Mesenchymal stem cell (in vitro differentiated cells and primary cell): ENCODE measurements around the gene EFCAB6.
A peak's percentile ranks its signal among the peaks of the same experiment; 100 is the strongest.

Source experiments
- DNase-seq: peaks from one replicate; pipeline ENCODE4 v3.0.0-alpha.2; 2013
- H2AFZ ChIP-seq: one replicate; pipeline ENCODE4 v1.6.1; 2013; ENCODE audit warnings: low read depth, mild to moderate bottlenecking, control low read depth, inconsistent platforms, low read length, moderate library complexity
- H2AK5ac ChIP-seq: 2 replicates; pipeline ENCODE4 v1.6.1; 2013; ENCODE audit warnings: low read length, moderate library complexity, mild to moderate bottlenecking, inconsistent platforms; ENCODE audit not compliant: severe bottlenecking
- H2BK120ac ChIP-seq: one replicate; pipeline ENCODE4 v1.6.1; 2013; ENCODE audit warnings: low read depth, mild to moderate bottlenecking, inconsistent platforms, low read length, moderate library complexity
- H2BK12ac ChIP-seq, 2 experiments: one replicate each; pipeline ENCODE4 v1.6.1; 2013; ENCODE audit warnings: inconsistent platforms in 2 of 2, low read length in 2 of 2, mild to moderate bottlenecking in 2 of 2, moderate library complexity in 2 of 2, control low read depth in 1 of 2
- H2BK15ac ChIP-seq: one replicate; pipeline ENCODE4 v1.6.1; 2013; ENCODE audit warnings: mild to moderate bottlenecking, low read depth, inconsistent platforms; ENCODE audit not compliant: poor library complexity, severe bottlenecking
- H2BK5ac ChIP-seq: 2 replicates; pipeline ENCODE4 v1.6.1; 2013; ENCODE audit warnings: low read depth, mild to moderate bottlenecking, low read length, control low read depth, inconsistent platforms; ENCODE audit not compliant: poor library complexity, severe bottlenecking
- H3K14ac ChIP-seq, 2 experiments: one replicate each; pipeline ENCODE4 v1.6.1; 2013; ENCODE audit warnings: inconsistent platforms in 2 of 2, low read length in 2 of 2, control low read depth in 1 of 2, mild to moderate bottlenecking in 1 of 2, moderate library complexity in 1 of 2
- H3K18ac ChIP-seq, 2 experiments: one replicate each; pipeline ENCODE4 v1.6.1; 2013; ENCODE audit warnings: inconsistent platforms in 2 of 2, low read length in 2 of 2, control low read depth in 1 of 2, low read depth in 1 of 2, mild to moderate bottlenecking in 1 of 2
- H3K23ac ChIP-seq, 2 experiments: one replicate each; pipeline ENCODE4 v1.6.1; 2013; ENCODE audit warnings: inconsistent platforms in 2 of 2, low read length in 2 of 2, mild to moderate bottlenecking in 2 of 2, moderate library complexity in 2 of 2, control low read depth in 1 of 2
- H3K27ac ChIP-seq: 2 replicates; pipeline ENCODE4 v1.5.1; 2013; ENCODE audit warnings: mild to moderate bottlenecking, moderate library complexity, low read length, control low read depth, inconsistent platforms; ENCODE audit not compliant: poor library complexity, severe bottlenecking
- H3K27me3 ChIP-seq, 2 experiments: 2 replicates each; pipeline versions ENCODE4 v1.6.1 to v1.7.0; 2013; ENCODE audit warnings: low read length in 2 of 2, mild to moderate bottlenecking in 2 of 2, moderate library complexity in 2 of 2, control low read depth in 1 of 2, inconsistent platforms in 1 of 2; ENCODE audit not compliant: control insufficient read depth in 1 of 2, insufficient read depth in 1 of 2
- H3K36me3 ChIP-seq, 2 experiments: 2 replicates each; pipeline versions ENCODE4 v1.6.1 to v1.7.0; 2013; ENCODE audit warnings: low read length in 2 of 2, control low read depth in 1 of 2, inconsistent platforms in 1 of 2, low read depth in 1 of 2, mild to moderate bottlenecking in 1 of 2; ENCODE audit not compliant: insufficient read depth in 2 of 2, control insufficient read depth in 1 of 2
- H3K4ac ChIP-seq, 2 experiments: one replicate each; pipeline ENCODE4 v1.6.1; 2013; ENCODE audit warnings: inconsistent platforms in 2 of 2, low read length in 2 of 2, mild to moderate bottlenecking in 2 of 2, moderate library complexity in 2 of 2, control low read depth in 1 of 2, low read depth in 1 of 2
- H3K4me1 ChIP-seq: 2 replicates; pipeline ENCODE4 v1.6.1; 2013; ENCODE audit warnings: low read depth, low read length, control low read depth; ENCODE audit not compliant: control insufficient read depth, insufficient read depth
- H3K4me2 ChIP-seq: 2 replicates; pipeline ENCODE4 v1.6.1; 2013; ENCODE audit warnings: low read length, mild to moderate bottlenecking, inconsistent platforms; ENCODE audit not compliant: poor library complexity, severe bottlenecking
- H3K4me3 ChIP-seq, 2 experiments: 2 replicates each; pipeline versions ENCODE4 v1.5.1 to v1.7.0; 2013; ENCODE audit warnings: low read length in 2 of 2, mild to moderate bottlenecking in 2 of 2, control low read depth in 1 of 2, low read depth in 1 of 2; ENCODE audit not compliant: insufficient read depth in 1 of 2
- H3K79me1 ChIP-seq: replicated peaks from 2 replicates; pipeline ENCODE4 v1.6.1; 2013; ENCODE audit warnings: mild to moderate bottlenecking, control low read depth, low read length, inconsistent platforms; ENCODE audit not compliant: poor library complexity, severe bottlenecking
- H3K9ac ChIP-seq: 2 replicates; pipeline ENCODE4 v1.7.0; 2013; ENCODE audit warnings: mild to moderate bottlenecking, low read length, moderate library complexity
- H3K9me3 ChIP-seq: 2 replicates; pipeline ENCODE4 v1.7.0; 2013; ENCODE audit warnings: mild to moderate bottlenecking, low read length; ENCODE audit not compliant: control insufficient read depth
- H4K8ac ChIP-seq: one replicate; pipeline ENCODE4 v1.6.1; 2013; ENCODE audit warnings: inconsistent platforms, mild to moderate bottlenecking, low read length, moderate library complexity
- H4K91ac ChIP-seq: one replicate; pipeline ENCODE4 v1.6.1; 2013; ENCODE audit warnings: mild to moderate bottlenecking, low read length, inconsistent platforms
- WGBS: methylation state at CpG from one replicate; pipeline ENCODE4 v1.1.7; 2013; ENCODE audit warnings: mixed read lengths; 5-methylcytosine and 5-hydroxymethylcytosine counted together

The EFCAB6 gene

GRCh38 chr22:43734370-43735150 is 77.5 kb downstream of the EFCAB6 start:
- Histone ChIP-seq H2AFZ (no peak overlapping the region), H3K9ac (no peak overlapping the region), H2BK5ac (no peak overlapping the region), H3K36me3 (no peaks in the 10 kb centered on the region), H4K91ac (no peak overlapping the region), H3K4me2 (no peak overlapping the region), H2BK120ac (no peak overlapping the region), H3K79me1 (no peaks in the 10 kb centered on the region), H3K4me1 (no peaks in the 10 kb centered on the region), H2BK12ac (no peak overlapping the region), H3K23ac (no peak overlapping the region), H3K18ac (no peak overlapping the region), H3K4me3 (no peak overlapping the region), H3K14ac (no peak overlapping the region), H3K9me3 (no peaks in the 10 kb centered on the region), H3K27ac (no peak overlapping the region), H3K27me3 (peaks cover 4 to 11% of the 10 kb centered on the region in 2 experiments), H2BK15ac (no peak overlapping the region), H2AK5ac (no peak overlapping the region), H3K4ac (no peak overlapping the region), H4K8ac (no peak overlapping the region)
- 80% methylated on average over 7 of the region's 9 CpGs for WGBS
- DNase-seq = no peak

GRCh38 chr22:43733138-43733537 is 79.0 kb downstream of the EFCAB6 start:
- no peak overlapping the region for H3K9ac ChIP-seq
- no peaks in the 10 kb centered on the region for H3K9me3 ChIP-seq
- H3K4me1 ChIP-seq = no peaks in the 10 kb centered on the region
- no peaks in the 10 kb centered on the region for H3K36me3 ChIP-seq
- no peak overlapping the region for H4K8ac ChIP-seq
- H3K27me3 ChIP-seq = peaks cover 0 to 4% of the 10 kb centered on the region in 2 experiments
- WGBS = 100% methylated on average over 1 of the region's 2 CpGs
- no peak overlapping the region for H4K91ac ChIP-seq
- H3K4me3 ChIP-seq = no peak overlapping the region
- no peak overlapping the region for H2AK5ac ChIP-seq
- no peak for DNase-seq
- H3K18ac ChIP-seq = no peak overlapping the region
- H2BK5ac ChIP-seq = no peak overlapping the region
- H3K4me2 ChIP-seq = no peak overlapping the region
- no peak overlapping the region for H2BK15ac ChIP-seq
- no peak overlapping the region for H2AFZ ChIP-seq
- H3K4ac ChIP-seq = no peak overlapping the region
- no peak overlapping the region for H3K23ac ChIP-seq
- no peaks in the 10 kb centered on the region for H3K79me1 ChIP-seq
- no peak overlapping the region for H3K27ac ChIP-seq
- H2BK120ac ChIP-seq = no peak overlapping the region
- H3K14ac ChIP-seq = no peak overlapping the region
- no peak overlapping the region for H2BK12ac ChIP-seq

- Histone ChIP-seq H2AFZ (no peak overlapping the region), H4K8ac (no peak overlapping the region), H3K4ac (no peak overlapping the region), H3K4me1 (no peaks in the 10 kb centered on the region), H3K4me2 (no peak overlapping the region), H3K79me1 (no peaks in the 10 kb centered on the region), H4K91ac (no peak overlapping the region), H3K4me3 (no peak overlapping the region), H3K18ac (no peak overlapping the region), H2BK12ac (no peak overlapping the region), H3K14ac (no peak overlapping the region), H3K36me3 (no peaks in the 10 kb centered on the region), H2BK15ac (no peak overlapping the region), H3K23ac (no peak overlapping the region), H3K27me3 (peaks cover 0 to 2% of the 10 kb centered on the region in 2 experiments), H3K9ac (peak overlapping the region; percentile 19), H2AK5ac (no peak overlapping the region), H2BK5ac (no peak overlapping the region), H2BK120ac (no peak overlapping the region), H3K27ac (no peak overlapping the region), H3K9me3 (no peaks in the 10 kb centered on the region)
- no peak for DNase-seq
- 64% methylated on average over 5 of the region's 5 CpGs for WGBS
These were observed 80.1 kb downstream of the EFCAB6 start for GRCh38 chr22:43731988-43732387.

- Histone ChIP-seq H2BK120ac (no peak overlapping the region), H4K8ac (no peak overlapping the region), H3K9ac (peak overlapping the region; percentile 69), H3K4me1 (no peaks in the 10 kb centered on the region), H2AFZ (no peak overlapping the region), H4K91ac (no peak overlapping the region), H3K14ac (no peak overlapping the region), H3K79me1 (no peaks in the 10 kb centered on the region), H2BK12ac (no peak overlapping the region), H3K9me3 (no peaks in the 10 kb centered on the region), H3K4me3 (no peak overlapping the region), H2BK5ac (no peak overlapping the region), H3K4me2 (no peak overlapping the region), H2AK5ac (no peak overlapping the region), H3K23ac (no peak overlapping the region), H3K27ac (no peak overlapping the region), H3K4ac (no peak overlapping the region), H3K27me3 (peaks cover 0 to 4% of the 10 kb centered on the region in 2 experiments), H3K36me3 (no peaks in the 10 kb centered on the region), H2BK15ac (no peak overlapping the region), H3K18ac (no peak overlapping the region)
- 64% methylated on average over 1 of the region's 1 CpG for WGBS
- DNase-seq = no peak
These were observed 85.1 kb downstream of the EFCAB6 start for GRCh38 chr22:43726964-43727543.
